Activated CD8-positive, alpha-beta memory T cell treated with anti-CD3 and anti-CD28 coated beads, Interleukin-2, amount 50 U/mL, for 1 hour (primary cell): ENCODE results near the gene ORC2.
"Not testable (repeated sequence)": the region's sequence is repeated elsewhere in the genome, so short reads cannot be mapped to it uniquely, and the experiment has no call there.

Experiments used
- DNase-seq: peaks from one replicate; pipeline ENCODE4 v3.0.0-alpha.2; 2020; ENCODE audit errors: extremely low read depth

Gene ORC2

DNA sequence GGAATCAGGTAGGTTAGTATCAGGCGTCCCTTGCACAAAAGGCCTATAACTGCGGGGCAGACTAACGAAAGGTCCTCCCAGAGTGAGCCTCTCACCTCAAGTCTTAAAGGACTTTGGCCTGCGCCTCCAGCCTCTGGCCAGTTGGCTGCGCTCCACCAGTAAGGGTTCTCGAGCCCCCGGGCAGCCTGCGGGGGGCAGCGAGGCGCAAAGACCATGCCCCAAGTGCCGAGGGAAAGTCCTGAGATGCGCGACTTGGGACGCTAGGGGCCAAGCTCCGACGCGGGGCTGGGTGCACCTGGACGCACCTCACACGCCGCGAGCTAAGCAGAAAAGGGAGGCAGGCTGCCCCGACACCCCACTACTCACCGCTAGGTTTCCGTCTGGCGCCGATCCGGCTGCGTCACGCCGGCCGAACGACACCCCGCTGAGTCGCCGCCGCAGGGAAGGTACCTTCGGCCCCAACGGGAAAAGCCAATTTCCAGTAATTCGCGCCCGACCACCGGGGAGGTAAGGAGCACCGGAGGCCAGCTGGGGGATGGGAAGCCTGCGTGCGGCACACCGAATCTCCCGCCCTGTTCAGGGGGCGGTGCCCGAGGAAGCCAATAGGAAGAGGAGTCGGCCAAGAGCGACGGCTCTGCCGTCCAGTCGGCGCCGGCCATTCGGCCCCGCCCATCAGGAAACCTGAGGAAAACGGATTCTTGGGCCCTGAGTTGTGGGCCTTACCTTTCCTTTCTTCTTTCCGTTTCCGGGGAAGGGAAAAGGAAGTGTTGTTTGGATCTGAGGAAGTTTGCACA lies at the start of gene ORC2:
Gene ORC2, minus strand, starts transcription at position 537 of the 794 bp plus-strand sequence. CDS start 5,537 bp downstream, outside the sequence.
- DNase-seq: peak; percentile 75

DNA sequence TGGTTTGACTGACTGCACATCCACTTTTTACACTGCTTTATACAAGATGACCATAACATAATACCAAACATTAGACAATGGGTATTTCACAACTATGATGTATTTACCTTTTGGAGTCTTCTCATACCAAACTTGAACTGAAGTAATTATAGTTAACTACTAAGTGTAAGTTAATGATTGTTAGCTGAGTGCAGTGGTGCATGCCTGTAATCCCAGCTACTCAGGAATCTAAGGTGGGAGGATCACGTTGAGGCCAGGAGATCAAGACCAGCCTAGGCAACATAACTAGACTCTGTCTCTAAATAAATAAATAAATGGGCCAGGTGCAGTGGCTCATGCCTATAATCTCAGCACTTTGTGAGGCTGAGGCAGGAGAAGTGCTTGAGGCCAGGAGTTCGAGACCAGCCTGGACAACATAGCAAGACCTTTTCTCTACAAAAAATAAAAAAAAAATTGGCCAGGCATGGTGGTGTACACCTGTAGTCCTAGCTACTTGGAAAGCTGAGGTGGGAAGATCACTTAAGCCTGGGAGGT lies 44.9 kb upstream of the ORC2 start:
- no peak for DNase-seq

DNA sequence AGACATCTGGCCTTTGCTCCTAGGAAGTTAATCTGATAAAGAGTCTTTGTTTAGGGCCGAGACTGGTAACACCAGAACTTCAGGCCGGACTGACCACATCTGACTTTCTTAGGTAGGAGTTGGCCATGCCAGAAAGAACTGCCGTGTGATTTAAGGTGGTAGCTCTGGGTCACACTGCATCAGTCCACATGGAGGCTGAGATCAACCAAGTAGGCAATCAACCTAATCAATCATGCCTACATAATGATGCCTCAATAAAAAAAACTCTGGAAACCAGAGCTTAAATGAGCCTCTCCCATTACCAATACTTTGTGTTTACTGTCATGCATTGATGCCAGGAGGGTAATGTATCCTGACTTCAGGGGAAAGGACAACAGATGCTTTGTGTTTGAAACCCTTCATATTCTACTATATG lies 44.1 kb upstream of the ORC2 start:
- no peak for DNase-seq

DNA sequence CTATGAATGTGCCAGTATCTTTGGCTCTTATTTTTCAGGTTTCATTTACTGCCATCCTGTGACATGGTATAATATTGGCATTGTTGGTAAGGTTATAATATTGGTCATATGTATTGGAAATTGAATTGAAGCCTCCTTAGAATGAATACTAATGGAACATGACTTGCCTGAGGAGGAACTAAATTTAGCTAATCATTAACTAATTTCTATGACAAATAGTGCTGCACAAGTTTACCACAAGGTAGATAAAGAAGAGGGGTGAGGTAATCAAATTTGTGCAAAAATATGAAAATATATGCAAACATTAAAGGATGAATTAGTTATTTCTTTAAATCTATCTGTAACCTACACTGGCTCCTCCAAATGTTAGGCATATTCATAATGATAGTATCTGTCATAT lies 43.2 kb upstream of the ORC2 start:
- DNase-seq: no peak

DNA sequence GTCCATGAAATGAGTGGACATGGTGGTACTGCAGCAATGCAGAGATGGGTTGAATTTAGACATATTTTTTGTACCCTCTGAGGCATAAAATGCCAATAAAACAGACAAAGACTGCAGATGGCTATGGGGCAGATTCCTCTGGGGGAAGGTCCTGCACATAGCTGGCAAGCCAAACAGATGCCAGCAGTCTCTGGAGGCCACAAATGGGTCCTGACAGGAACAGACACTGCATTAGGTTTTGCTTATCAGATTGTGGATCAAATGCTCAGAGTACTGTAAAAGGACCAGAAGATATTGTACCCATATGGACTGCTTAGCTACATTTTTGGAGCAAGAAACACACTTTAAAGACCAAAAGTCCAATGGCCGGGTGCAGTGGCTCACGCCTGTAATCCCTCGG lies 40.9 kb upstream of the ORC2 start:
- no peak for DNase-seq

DNA sequence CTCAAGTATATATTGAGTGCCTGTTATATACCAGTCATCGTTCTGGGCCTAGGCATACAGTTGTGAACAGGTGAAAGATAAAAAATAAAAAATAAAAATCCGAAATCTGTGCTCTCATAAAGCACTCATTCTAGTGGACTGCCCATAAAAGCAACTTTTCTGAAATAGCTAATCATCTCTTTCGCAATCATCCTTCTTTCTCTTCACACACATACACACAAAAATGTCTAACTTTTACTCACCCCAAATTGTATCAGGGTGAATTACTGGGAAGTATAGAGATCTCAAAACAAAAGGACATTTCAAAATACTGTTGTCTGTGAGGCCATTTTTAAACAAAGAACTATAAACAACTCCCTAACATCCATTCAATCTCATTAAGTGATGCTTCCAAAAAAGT lies 29.6 kb upstream of the ORC2 start:
- DNase-seq: no peak

DNA sequence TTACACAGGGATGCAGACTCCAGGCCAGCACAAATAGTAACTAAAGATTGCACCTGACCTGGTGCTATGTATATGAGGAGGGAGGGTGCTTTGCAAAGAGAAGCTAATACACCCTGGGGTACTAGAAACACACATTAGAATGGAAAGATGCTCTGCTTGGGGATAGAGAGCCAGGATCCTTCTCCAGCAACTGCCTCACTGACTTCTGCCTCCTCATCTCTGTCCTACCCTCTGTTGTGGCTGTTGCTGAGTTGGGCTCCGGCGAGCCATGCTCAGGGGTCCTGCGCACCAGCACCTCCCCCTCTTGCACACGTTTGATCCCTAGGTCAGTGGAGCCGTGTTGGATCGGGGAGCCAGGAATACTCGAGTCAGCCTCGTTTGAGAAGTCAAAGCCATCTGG lies 23.7 kb upstream of the ORC2 start:
- DNase-seq: no peak

DNA sequence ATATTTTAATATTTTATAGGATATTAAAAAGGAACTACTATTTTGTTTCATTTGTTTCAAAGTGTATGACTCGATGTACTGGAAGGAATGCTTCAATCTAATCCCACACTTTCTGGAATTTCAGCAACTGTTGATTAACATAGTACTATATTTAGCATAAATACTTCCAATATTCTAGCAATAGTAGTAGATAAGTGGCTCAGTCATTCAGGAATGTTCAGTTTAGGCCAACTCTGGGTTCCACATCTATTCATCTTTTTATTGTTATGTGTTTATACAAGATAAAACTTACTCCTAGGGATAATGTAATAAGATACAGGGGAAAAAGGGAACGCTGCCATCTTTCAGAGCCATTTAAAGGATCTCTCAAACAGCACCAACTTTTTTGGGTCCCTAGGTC lies 22.3 kb upstream of the ORC2 start:
- DNase-seq: no peak

DNA sequence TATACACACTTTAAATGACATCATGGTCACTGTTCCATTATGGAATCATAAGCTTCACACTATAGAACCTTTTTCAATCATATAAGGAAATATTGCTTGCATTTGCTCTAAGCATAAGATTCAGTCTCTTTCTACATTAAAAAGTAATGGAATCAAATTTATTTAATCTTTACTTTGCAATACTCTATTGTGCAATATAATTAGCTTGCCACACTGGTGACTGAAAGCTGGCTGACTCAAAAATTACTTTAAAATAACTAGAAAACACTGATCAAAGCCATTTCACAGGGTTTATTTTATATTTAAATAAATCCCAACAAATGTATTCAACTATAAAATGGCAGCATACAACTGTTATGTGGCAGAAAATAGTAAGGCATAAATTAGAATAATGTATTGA lies 13.2 kb upstream of the ORC2 start:
- no peak for DNase-seq

DNA sequence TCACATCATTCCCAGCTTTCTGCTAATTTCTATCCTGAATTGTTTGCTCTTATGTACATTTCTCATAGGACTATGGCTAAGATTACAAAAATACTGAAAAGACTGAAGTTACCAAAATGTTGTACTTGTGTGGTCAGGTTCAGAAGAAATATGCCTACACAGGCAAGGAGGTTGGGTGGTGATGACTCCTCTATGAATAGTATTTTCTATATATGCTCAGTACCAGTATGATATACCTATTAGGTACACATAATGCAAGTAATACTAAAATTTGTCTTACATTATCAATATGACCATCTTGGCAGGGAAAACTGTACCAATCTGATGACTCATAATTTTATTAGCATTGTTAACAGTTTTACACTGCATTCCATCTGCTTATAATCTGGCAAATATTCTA lies 12.2 kb upstream of the ORC2 start:
- DNase-seq: no peak

DNA sequence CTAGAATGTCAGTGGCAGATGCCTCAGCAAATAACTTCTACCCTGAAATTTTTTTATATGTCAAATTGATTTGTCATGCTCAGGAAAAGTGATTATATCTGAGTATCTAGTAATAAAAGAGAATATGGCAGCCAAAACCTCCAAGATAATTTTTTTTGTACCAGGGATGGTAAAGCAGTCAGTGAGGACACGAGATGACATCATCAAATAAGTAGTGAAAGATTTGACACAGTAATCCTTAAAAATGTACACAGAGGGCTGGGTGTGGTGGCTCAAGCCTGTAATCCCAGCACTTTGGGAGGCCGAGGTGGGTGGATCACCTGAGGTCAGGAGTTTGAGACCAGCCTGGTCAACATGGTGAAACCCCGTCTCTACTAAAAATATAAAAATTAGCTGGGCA lies 6.6 kb upstream of the ORC2 start:
- not testable (repeated sequence) for DNase-seq

DNA sequence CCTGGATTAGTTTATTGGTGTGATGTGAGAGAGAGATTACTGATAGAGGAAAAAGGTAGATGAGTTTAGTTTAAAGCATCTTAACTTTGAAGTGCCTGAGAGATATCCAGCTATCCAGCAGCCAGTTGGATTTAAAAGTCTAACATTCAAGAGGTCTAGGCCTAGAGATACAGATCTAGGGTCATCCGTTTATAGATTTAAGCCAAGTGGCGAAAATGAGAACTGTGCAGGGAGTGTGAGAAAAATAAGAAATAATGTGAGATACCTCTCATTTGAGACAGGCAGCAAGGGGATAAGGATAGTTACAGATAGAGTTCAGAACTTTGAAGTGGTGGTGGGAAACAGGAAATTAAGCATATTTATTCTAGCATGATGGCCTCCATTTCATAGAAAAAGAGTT lies 5.3 kb upstream of the ORC2 start:
- DNase-seq: no peak

DNA sequence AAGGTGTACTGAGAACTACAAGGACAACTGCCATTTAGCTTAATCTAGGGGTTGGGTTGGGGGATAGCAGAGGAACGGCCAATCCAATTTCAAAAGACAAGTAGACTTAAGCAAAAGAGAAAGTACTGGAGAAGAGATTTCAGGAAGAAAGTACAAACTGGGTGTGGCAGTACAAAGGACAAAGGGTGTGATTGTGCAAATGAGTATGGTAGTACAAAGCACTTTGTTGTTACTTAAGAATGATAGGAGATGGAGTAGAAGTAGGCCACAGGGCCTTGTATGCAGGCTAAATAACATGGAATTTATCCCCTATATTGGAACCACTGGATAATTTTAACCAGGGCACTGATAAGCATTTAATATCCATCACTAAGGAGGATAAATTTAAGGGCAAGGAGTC lies 4.7 kb upstream of the ORC2 start:
- DNase-seq: no peak

DNA sequence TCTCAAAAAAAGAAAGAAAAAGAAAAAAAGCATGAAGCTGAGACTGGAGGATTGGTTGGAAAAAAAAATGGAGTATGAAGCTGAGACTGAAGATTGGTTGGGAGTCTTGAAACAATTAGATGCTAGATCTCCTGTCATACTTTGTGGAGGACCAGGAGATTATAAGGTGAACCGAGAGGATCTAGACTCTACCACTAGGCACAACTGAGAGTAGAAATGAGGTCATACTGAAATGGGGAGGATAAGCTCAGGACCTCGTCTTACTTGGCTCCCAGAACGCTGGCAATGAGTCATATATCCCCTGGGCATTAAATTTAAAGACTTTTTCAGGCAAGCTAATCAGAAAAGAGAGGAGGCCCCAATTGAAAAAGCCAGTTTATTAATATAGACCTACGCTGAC lies 3.3 kb upstream of the ORC2 start:
- no peak for DNase-seq

DNA sequence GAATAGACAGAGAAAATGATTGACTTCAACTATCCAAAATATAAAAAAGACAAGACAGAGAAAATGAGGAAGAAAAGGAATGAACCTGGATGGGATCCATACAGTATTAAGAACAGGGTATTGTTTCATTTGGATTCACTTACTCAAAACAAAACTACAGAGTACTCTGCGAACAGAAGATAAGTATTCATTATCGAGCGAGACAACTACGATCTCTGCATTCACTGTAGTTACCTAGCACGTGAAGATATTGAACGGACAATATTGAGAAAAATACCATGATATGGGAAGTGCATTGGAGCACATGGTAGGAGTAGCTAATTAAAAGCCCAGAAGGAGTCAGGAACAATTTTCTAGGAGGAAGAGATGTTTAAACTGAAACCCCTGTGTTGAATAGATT lies 1.0 kb upstream of the ORC2 start:
- DNase-seq: no peak

DNA sequence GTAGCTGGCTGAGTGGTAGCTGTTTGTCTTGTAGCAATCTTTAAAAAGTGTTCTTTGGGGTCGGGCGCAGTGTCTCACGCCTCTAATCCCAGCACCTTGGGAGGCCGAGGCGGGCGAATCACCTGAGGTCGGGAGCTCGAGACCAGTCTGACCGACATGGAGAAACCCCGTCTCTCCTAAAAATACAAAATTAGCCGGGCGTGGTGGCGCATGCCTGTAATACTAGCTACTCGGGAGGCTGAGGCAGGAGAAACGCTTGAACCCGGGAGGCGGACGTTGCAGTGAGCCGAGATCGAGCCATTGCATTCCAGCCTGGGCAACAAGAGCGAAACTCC lies 425 bp upstream of the ORC2 start:
- DNase-seq: not testable (repeated sequence)

DNA sequence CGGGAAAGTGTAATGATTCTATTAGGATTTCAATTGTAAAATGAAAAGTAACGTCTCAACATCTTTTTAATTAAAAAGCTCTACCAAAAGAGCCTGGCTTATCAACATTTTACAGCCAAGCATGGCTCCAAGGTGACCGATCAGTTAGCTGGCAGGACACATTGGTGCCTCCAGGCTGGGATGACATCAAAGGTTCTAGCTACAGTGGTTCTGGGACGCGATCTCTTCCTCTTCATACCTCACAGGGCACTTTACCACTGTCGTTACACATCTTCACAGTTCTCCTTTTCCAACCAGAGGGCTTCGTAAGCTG lies 693 bp downstream of the ORC2 start:
- no peak for DNase-seq

DNA sequence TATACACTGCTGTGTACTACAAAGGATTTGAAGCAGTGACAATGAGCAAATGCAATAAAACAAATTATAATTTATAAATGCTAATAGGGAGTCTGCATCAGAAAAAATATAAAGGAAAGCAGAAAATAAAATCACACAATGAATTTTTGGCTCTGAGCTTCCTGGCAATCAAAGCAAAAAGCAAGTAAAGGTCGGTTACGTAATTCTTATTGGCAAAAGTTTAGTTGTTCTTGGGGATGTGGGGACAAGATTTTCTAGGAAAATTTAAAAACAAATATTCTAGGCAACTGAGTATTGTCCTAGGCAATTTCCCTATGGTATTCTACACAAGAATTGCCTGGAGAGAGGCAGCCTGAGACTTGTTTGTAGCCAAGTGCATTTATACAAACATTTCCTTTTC lies 1.8 kb downstream of the ORC2 start:
- no peak for DNase-seq

DNA sequence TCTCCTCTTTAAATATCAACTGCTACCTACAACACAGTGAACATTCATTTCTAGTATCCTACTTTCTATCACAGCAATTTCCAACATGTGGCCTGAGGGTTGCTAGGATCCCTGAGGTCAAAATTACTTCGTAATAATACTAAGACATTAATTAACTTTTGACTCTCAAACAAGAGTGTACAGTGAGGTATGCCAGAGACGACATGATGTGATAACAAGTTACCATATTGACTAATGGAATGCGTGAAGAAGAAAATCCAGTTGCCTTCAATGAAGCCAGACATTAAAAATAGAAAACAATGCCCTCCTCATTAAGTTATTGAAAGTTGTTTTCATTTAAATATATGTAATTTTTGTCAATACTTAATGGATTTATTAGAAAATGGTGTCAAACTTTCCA lies 13.1 kb downstream of the ORC2 start:
- DNase-seq: no peak

DNA sequence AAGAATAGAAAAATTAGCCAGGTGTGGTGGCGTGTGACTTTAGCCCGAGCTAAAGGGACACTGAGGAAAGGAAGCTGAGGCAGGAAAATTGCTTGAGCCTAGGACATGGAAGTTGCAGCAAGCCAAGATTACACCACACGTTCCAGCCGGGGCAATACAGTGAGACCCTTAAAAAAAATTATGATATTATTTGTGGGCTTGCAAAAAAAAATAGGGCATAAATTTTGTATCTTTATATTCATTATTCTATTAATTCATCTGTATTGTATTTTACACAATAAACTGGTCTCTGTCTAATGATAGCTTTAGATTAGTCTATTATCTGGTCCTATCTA lies 18.1 kb downstream of the ORC2 start:
- no peak for DNase-seq

DNA sequence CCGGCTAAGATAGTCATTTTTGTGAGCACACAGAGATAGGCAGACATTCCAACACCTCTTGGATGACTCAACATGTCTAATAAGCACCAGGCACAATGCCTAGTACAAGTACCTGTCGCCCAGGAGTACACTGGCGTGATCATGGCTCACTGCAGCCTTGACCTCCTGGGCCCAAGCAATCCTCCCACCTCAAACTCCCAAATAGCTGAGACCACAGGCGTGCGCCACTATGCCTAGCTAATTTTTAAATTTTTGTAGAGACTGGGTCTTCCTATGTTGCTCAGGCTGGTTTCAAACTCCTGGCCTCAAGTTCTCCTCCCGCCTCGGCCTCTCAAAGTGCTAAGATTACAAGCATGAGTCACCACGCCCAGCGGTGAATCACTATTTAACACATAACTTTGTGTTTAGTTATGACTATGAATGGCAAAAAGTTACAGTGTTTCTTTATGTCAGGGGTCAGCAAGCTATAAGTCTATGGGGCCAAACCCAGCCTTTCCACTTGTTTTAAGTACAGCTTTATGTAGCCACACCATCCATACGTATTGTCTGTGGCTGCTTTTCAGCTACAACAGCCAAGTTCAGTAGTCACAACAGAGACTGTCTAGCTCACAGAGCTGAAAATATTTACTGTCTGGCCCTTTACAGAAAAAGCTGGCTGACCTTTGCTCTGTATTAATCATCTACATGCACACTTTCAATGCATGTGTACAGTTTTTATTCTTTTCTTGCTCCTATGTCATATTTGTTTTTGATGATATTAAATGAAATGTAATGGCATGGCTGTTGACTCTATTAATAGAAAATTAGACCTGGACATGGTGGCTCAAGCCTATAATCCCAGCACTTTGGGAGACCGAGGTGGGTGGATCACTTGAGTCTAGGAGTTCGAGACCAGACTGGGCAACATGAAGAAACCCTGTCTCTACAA lies 18.7 kb downstream of the ORC2 start:
- DNase-seq: no peak

DNA sequence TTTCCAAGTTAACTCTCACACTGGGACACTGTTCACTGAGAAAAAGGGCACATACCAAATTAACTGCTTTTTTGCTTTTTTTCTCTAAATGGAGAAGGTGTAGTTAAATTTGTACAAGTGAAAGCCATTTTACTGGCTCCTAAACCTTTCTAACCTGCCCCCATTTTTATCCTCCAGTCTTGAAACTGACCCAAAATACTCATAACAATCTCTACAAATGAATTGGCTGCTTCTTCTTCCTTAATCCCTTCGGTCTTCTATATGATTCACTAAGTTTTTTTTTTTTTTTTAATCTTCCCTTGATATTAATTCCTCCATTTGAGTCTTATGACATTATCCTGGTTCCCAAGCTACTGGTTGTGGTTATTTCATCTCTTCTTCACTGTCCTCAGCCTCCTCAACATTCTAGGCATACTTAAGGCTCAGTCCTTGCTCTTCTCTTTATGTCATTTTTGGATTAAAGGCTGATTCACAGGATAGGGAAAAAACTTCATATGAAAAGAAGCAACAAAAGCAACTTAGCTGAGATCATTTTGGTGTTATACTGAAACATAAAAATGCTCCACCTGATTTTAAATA lies 19.8 kb downstream of the ORC2 start:
- DNase-seq: no peak

DNA sequence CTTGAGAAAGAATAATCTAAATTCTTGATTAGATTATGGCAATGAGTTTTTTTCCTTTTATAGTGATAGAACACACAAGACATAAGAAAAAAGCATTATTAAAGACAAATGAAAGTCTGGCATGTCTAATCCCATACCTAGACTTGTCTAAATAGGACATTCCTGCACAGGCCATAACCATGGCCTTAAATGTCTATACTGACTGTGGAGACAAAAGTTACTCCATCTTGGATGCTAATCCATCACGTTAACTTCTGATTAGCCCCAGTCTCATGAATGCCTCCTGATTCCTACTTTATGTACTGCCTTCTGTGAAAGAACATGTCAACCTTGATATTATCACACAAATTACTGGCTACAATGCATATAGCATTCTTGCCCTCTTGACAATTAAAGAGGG lies 23.6 kb downstream of the ORC2 start:
- DNase-seq: no peak
